Measurements from ENCODE around the gene SDK2.

Gene SDK2

GRCh38 chr17:73552300-73553048 is 91.8 kb downstream of the SDK2 start:
- FAIRE-seq (no peak), DNase-seq (ENCODE audit: insufficient read length, low spot score) (no peak)
- no peak for TF ChIP-seq CTCF (IDR thresholded peaks at IDR 0.05; ENCODE audit: insufficient read depth, missing control alignments)

- DNase-seq (ENCODE audit: insufficient read length, low spot score) (no peak), FAIRE-seq (no peak)
- TF ChIP-seq CTCF (IDR thresholded peaks at IDR 0.05; ENCODE audit: insufficient read depth, missing control alignments) = no peak
Observed at GRCh38 chr17:73551759-73552158, 92.5 kb downstream of the SDK2 start.

- DNase-seq (ENCODE audit: insufficient read length, low spot score) (no peak), FAIRE-seq (no peak)
- no peak for TF ChIP-seq CTCF (IDR thresholded peaks at IDR 0.05; ENCODE audit: insufficient read depth, missing control alignments)
Observed at GRCh38 chr17:73551144-73551543, 93.1 kb downstream of the SDK2 start.

- no peak for DNase-seq (ENCODE audit: insufficient read length, low spot score)
- no peak for FAIRE-seq
- TF ChIP-seq CTCF (IDR thresholded peaks at IDR 0.05; ENCODE audit: insufficient read depth, missing control alignments) = no peak
Observed at GRCh38 chr17:73550556-73550955, 93.7 kb downstream of the SDK2 start.

- no peak for DNase-seq (ENCODE audit: insufficient read length, low spot score)
- TF ChIP-seq CTCF (IDR thresholded peaks at IDR 0.05; ENCODE audit: insufficient read depth, missing control alignments) = no peak
- no peak for FAIRE-seq
Observed at GRCh38 chr17:73549841-73550430, 94.3 kb downstream of the SDK2 start.

- DNase-seq (ENCODE audit: insufficient read length, low spot score) (no peak), FAIRE-seq (no peak)
Observed at GRCh38 chr17:73548620-73549311, 95.5 kb downstream of the SDK2 start.

More at GRCh38 chr17:73548620-73549311, 95.5 kb downstream of the SDK2 start:
- no peak for TF ChIP-seq CTCF (IDR thresholded peaks at IDR 0.05; ENCODE audit: insufficient read depth, missing control alignments)
